Cardiac muscle cell (in vitro differentiated cells and primary cell): ENCODE measurements around the gene CHI3L1. TPM values are rescaled to one million over a fixed set of nuclear protein-coding genes. Genes with fewer than 3 reads are reported as not detected.
A peak's percentile ranks its signal among the peaks of the same experiment; 100 is the strongest.

Experiments
- DNase-seq, 2 donors: peaks; one replicate each; pipeline versions ENCODE4 v3.0.0 to v3.0.0-alpha.2; 2010 to 2017; ENCODE audit warnings: low read depth in 1 of 2, low spot score in 1 of 2
- H3K27ac ChIP-seq: fragments of 200-600 bp; sonication (generic); 2 replicates; pipeline ENCODE4 v1.5.1; 2016
- H3K27me3 ChIP-seq: fragments of 200-600 bp; sonication (generic); 2 replicates; pipeline ENCODE4 v1.6.0; 2016; ENCODE audit warnings: control low read depth
- H3K36me3 ChIP-seq: fragments of 200-600 bp; sonication (generic); 2 replicates; pipeline ENCODE4 v1.5.1; 2016; ENCODE audit warnings: control low read depth
- H3K4me1 ChIP-seq: fragments of 200-600 bp; sonication (generic); 2 replicates; pipeline ENCODE4 v1.8.1; 2017; ENCODE audit warnings: low read depth, mild to moderate bottlenecking, mixed run types
- H3K4me3 ChIP-seq: fragments of 200-600 bp; sonication (generic); 2 replicates; pipeline ENCODE4 v1.5.1; 2016; ENCODE audit warnings: mild to moderate bottlenecking
- H3K9me3 ChIP-seq: fragments of 200-600 bp; sonication (generic); 2 replicates; pipeline ENCODE4 v1.5.1; 2017; ENCODE audit warnings: low read depth, mild to moderate bottlenecking, control low read depth
- polyA plus RNA-seq: library from polyadenylated mRNA; unstranded; fragments of >200 nt; fragmentation: Nextera tagmentation; extraction: Ambion mirVana; gene quantifications from 2 replicates; pipeline ENCODE4 v1.2.1, GENCODE V29; 2016
- total RNA-seq: library from RNA; depleted of rRNA; stranded (reverse); fragments of >200 nt; gene quantifications from 2 replicates; pipeline ENCODE4 v1.2.3, GENCODE V29; 2016
- TF ChIP-seq, protein P1 (sequence below): IDR thresholded peaks from 2 replicates; pipeline ENCODE4 v1.5.1; 2012; ENCODE audit warnings: low read depth, mild to moderate bottlenecking, low read length

CHI3L1 gene
- total and polyA plus RNA-seq, 2 experiments from 2014 or later: 1.4 TPM; not detected in 1

DNA sequence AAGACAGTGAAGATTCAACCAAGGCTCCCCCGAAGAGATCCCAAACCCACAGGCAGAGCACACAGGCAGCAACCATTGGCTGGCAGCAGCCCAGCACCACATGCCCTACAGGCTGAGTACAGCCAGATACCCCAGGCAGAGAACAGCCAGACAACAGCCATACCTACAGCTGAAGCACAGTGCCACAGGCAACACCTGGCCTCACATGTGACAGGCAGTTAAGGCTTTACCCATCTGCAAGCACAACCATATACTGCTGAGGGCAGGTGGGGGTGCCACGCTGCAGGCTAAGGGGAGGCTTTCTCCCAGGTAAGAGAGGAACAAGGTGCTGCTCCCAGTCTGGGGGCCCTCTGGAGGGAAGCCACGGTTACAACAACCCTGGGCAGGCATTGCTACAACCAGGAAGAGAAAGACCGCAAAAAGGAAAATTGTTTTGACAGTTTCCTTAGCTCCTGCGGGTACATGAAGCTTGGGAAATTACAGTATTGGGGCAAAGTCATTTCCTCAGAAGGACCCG lies 30.7 kb upstream of the CHI3L1 start:
- H3K4me3 ChIP-seq: no peak overlapping the region
- no peak overlapping the region for H3K27ac ChIP-seq
- H3K9me3 ChIP-seq: no peaks in the 10 kb centered on the region
- no peaks in the 10 kb centered on the region for H3K27me3 ChIP-seq
- TF ChIP-seq, protein P1, sequence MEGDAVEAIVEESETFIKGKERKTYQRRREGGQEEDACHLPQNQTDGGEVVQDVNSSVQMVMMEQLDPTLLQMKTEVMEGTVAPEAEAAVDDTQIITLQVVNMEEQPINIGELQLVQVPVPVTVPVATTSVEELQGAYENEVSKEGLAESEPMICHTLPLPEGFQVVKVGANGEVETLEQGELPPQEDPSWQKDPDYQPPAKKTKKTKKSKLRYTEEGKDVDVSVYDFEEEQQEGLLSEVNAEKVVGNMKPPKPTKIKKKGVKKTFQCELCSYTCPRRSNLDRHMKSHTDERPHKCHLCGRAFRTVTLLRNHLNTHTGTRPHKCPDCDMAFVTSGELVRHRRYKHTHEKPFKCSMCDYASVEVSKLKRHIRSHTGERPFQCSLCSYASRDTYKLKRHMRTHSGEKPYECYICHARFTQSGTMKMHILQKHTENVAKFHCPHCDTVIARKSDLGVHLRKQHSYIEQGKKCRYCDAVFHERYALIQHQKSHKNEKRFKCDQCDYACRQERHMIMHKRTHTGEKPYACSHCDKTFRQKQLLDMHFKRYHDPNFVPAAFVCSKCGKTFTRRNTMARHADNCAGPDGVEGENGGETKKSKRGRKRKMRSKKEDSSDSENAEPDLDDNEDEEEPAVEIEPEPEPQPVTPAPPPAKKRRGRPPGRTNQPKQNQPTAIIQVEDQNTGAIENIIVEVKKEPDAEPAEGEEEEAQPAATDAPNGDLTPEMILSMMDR: peak; percentile 18
- no peak for DNase-seq
- H3K36me3 ChIP-seq: no peaks in the 10 kb centered on the region
- no peaks in the 10 kb centered on the region for H3K4me1 ChIP-seq

GRCh38 chr1:203216274-203217138 lies 30.0 kb upstream of the CHI3L1 start:
- DNase-seq: peak; percentile 80 to 81
- Histone ChIP-seq H3K36me3 (no peaks in the 10 kb centered on the region), H3K27me3 (no peaks in the 10 kb centered on the region), H3K4me3 (no peak overlapping the region), H3K27ac (no peak overlapping the region), H3K4me1 (no peaks in the 10 kb centered on the region), H3K9me3 (no peaks in the 10 kb centered on the region)
- TF ChIP-seq, protein P1: peak; percentile 58

- Histone ChIP-seq H3K4me3 (no peak overlapping the region), H3K27ac (no peak overlapping the region), H3K4me1 (no peaks in the 10 kb centered on the region), H3K9me3 (no peaks in the 10 kb centered on the region), H3K36me3 (no peaks in the 10 kb centered on the region), H3K27me3 (no peaks in the 10 kb centered on the region)
- TF ChIP-seq, protein P1: no peak
- DNase-seq: no peak
These were observed 29.1 kb upstream of the CHI3L1 start for GRCh38 chr1:203215573-203215972.

GRCh38 chr1:203214871-203215270 lies 28.4 kb upstream of the CHI3L1 start:
- DNase-seq: no peak
- Histone ChIP-seq H3K9me3 (no peaks in the 10 kb centered on the region), H3K4me3 (no peak overlapping the region), H3K4me1 (no peaks in the 10 kb centered on the region), H3K27ac (no peak overlapping the region), H3K27me3 (no peaks in the 10 kb centered on the region), H3K36me3 (no peaks in the 10 kb centered on the region)
- TF ChIP-seq, protein P1: no peak

DNA sequence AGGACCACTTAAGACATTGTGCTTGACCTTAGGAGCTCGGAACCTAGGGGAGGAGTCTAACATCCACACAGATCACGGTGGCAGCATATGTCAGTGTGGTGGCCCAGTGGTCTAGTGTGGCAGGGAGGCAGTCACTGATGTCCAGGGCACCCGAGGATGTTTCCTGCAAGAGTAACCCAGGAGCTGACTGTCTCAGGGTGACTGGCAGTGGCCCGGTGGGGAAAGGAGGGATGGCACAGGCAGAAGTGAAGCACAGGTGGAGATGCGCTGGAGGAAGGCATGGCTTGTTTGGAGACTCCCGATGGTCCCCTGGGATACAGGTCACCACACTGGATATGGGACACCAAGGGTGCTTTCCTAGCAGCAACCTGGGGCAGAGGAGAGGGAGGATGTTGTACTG lies 26.6 kb upstream of the CHI3L1 start:
- Histone ChIP-seq H3K4me3 (no peak overlapping the region), H3K4me1 (no peaks in the 10 kb centered on the region)
- TF ChIP-seq, protein P1: no peak

More for the DNA sequence above, 26.6 kb upstream of the CHI3L1 start:
- no peaks in the 10 kb centered on the region for H3K9me3 ChIP-seq
- H3K27ac ChIP-seq: no peak overlapping the region
- H3K36me3 ChIP-seq: no peaks in the 10 kb centered on the region
- no peaks in the 10 kb centered on the region for H3K27me3 ChIP-seq
- no peak for DNase-seq
